ENCODE results near the gene KDM1B. TPM values are rescaled to one million over a fixed set of nuclear protein-coding genes. Genes with fewer than 3 reads are reported as not detected.

The KDM1B gene
- total and polyA plus RNA-seq, 2 donors (not counting 3 experiments of a cell fraction or from before 2014, with no cell fraction given): 3.0 to 10.8 TPM

DNA sequence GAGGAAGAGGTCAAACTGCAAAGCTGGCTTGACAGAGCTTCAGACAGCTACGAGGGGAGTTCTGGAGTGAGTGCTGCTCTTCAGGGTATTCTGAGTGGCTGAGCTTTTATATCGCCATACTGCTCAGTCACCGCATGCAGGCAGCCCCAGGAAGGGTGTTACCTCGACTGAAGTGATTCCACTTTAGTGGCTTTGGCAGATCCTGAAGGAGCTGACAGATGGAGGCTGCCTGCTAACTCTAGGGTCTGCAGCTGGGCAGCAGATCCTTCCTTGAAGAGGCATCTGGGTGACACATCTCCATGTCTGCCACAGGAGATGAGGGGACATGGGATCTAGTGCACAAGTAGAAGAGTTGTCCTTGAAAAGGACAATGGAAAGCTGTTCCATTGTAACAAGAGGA is 112.8 kb downstream of the KDM1B start:
- no peak overlapping the region for H3K9ac ChIP-seq (replicated peaks; ENCODE audit: extremely low read depth, insufficient read depth, low read length)
- no peak overlapping the region for H3K4me3 ChIP-seq (replicated peaks in 1 of 3; ENCODE audit: insufficient read depth in 1 of 3, low read depth in 1 of 3, low read length in 3 of 3)
- BruUV-seq (replicated peaks): no TSS peak
- H3K27me3 ChIP-seq (ENCODE audit: control insufficient read depth in 2 of 2, insufficient read depth in 2 of 2, low read length in 2 of 2): peaks cover 6 to 8% of the 10 kb centered on the region in 2 experiments
- peaks cover 10% of the 10 kb centered on the region for H3K79me2 ChIP-seq (ENCODE audit: control insufficient read depth, insufficient read depth, low read length)
- no peak overlapping the region for H2AFZ ChIP-seq (ENCODE audit: low read depth, low read length)
- DNase-seq (ENCODE audit: low read depth, low spot score) (no peak), FAIRE-seq (no peak)
- intact Hi-C loops (cut with micrococcal nuclease): loop anchor here (5.0 kb wide), 1 partner anchor 881 kb away; no protein-coding TSS in a partner anchor
- POLR2A ChIA-PET: no interaction called here
- H3K4me2 ChIP-seq (ENCODE audit: insufficient read depth, low read length): no peak overlapping the region
- H3K9me1 ChIP-seq (replicated peaks; ENCODE audit: control insufficient read depth, extremely low read depth, insufficient read depth, low read length): no peaks in the 10 kb centered on the region
- peaks cover 4% of the 10 kb centered on the region for H3K4me1 ChIP-seq (ENCODE audit: control insufficient read depth, extremely low read depth, insufficient read depth, low read length)
- CTCF ChIA-PET: interaction anchor here (0.9 kb wide), 1 partner anchor 12 kb away, joined by 3 read pairs; no protein-coding TSS in a partner anchor
- no peaks in the 10 kb centered on the region for H4K20me1 ChIP-seq (replicated peaks; ENCODE audit: control insufficient read depth, extremely low read depth, insufficient read depth, low read length)
- no peaks in the 10 kb centered on the region for H3K9me3 ChIP-seq (replicated peaks; ENCODE audit: control insufficient read depth, insufficient read depth, low read length)
- TF ChIP-seq, protein P1, sequence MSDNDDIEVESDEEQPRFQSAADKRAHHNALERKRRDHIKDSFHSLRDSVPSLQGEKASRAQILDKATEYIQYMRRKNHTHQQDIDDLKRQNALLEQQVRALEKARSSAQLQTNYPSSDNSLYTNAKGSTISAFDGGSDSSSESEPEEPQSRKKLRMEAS (IDR thresholded peaks at IDR 0.05; ENCODE audit: insufficient read depth, insufficient read length): no peak
- TF ChIP-seq POLR2A (IDR thresholded peaks at IDR 0.05; ENCODE audit: low read depth, low read length): no peak
- TF ChIP-seq GATA2 (IDR thresholded peaks at IDR 0.05; ENCODE audit: insufficient read depth, insufficient read length, low read depth, low read length): no peak
- TF ChIP-seq POLR2AphosphoS5 (IDR thresholded peaks at IDR 0.05; ENCODE audit: insufficient read depth, low read depth, low read length): no peak
- no peak for TF ChIP-seq FOS (IDR thresholded peaks at IDR 0.05; ENCODE audit: borderline replicate concordance, insufficient read depth, low read length)
- no peak for TF ChIP-seq JUN (IDR thresholded peaks at IDR 0.05; ENCODE audit: borderline replicate concordance, insufficient read depth, insufficient read length, low read depth)
- no peak for TF ChIP-seq EZH2 (IDR thresholded peaks at IDR 0.05; ENCODE audit: borderline replicate concordance, low read depth, low read length, severe bottlenecking)
- TF ChIP-seq MYC (IDR thresholded peaks at IDR 0.05; ENCODE audit: low read depth, low read length): no peak
- TF ChIP-seq, protein P2, sequence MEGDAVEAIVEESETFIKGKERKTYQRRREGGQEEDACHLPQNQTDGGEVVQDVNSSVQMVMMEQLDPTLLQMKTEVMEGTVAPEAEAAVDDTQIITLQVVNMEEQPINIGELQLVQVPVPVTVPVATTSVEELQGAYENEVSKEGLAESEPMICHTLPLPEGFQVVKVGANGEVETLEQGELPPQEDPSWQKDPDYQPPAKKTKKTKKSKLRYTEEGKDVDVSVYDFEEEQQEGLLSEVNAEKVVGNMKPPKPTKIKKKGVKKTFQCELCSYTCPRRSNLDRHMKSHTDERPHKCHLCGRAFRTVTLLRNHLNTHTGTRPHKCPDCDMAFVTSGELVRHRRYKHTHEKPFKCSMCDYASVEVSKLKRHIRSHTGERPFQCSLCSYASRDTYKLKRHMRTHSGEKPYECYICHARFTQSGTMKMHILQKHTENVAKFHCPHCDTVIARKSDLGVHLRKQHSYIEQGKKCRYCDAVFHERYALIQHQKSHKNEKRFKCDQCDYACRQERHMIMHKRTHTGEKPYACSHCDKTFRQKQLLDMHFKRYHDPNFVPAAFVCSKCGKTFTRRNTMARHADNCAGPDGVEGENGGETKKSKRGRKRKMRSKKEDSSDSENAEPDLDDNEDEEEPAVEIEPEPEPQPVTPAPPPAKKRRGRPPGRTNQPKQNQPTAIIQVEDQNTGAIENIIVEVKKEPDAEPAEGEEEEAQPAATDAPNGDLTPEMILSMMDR (IDR thresholded peaks at IDR 0.05; ENCODE audit: extremely low read depth in 1 of 2, insufficient read depth in 1 of 2, low read depth in 1 of 2, low read length in 2 of 2): no peak
- dilution Hi-C loops (cut with MboI; ENCODE audit: extremely low pct_ligation_motif_present, low sequenced_read_pairs): no loop called here
- H3K36me3 ChIP-seq (ENCODE audit: control insufficient read depth in 2 of 2, extremely low read depth in 1 of 2, insufficient read depth in 2 of 2, low read length in 2 of 2): no peaks in the 10 kb centered on the region
- no peak overlapping the region for H3K27ac ChIP-seq (ENCODE audit: insufficient read depth, low read depth, low read length)
